T-helper 2 cell treated with Interferon-gamma antibody and Interleukin-4, amounts not matched to agents 5 μg/mL and 100 μg/mL, for 36 hours (primary cell): ENCODE results near the gene CDC42BPA.

Experiments used
- DNase-seq: peaks from one replicate; pipeline ENCODE4 v3.0.0; 2021; ENCODE audit warnings: low spot score
- H3K27ac Mint-ChIP-seq: one replicate; pipeline ENCODE4 v1.8.0; 2021; ENCODE audit warnings: mild to moderate bottlenecking, mixed read lengths
- H3K27me3 Mint-ChIP-seq: one replicate; pipeline ENCODE4 v1.8.0; 2021; ENCODE audit warnings: low read depth, mixed read lengths
- H3K36me3 Mint-ChIP-seq: one replicate; pipeline ENCODE4 v1.8.0; 2021; ENCODE audit warnings: low read depth, mixed read lengths
- H3K4me1 Mint-ChIP-seq: one replicate; pipeline ENCODE4 v1.8.0; 2021; ENCODE audit warnings: low read depth, mixed read lengths
- H3K4me3 Mint-ChIP-seq: one replicate; pipeline ENCODE4 v1.8.0; 2022; ENCODE audit warnings: mild to moderate bottlenecking, moderate library complexity, mixed read lengths
- H3K9me3 Mint-ChIP-seq: one replicate; pipeline ENCODE4 v1.8.0; 2021; ENCODE audit warnings: mixed read lengths

CDC42BPA gene

GRCh38 chr1:227322376-227322775, 4.1 kb upstream of the CDC42BPA start:
- H3K4me3 Mint-ChIP-seq = no peak overlapping the region
- H3K36me3 Mint-ChIP-seq = no peaks in the 10 kb centered on the region

DNA sequence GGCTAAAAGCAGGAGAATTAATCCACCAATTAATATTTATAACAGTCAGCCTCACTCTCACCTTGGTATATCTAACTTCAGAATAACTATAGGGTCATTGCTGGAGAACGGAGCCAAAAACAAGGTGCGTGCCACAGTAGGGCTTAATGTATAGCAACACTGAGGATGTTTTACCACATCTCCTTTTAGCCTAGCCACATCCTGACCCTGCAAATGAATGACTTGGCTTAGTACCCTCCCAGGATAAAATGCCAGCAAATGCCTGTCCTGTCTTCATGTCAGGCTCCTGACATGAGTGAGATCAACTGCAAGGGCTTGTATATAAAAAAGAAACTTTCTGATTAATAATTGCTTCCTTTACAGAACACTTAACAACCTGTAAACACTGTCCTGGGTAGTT, 2.7 kb upstream of the CDC42BPA start:
- Mint-ChIP-seq H3K4me1 (peaks cover 16% of the 10 kb centered on the region), H3K36me3 (no peaks in the 10 kb centered on the region), H3K27ac (no peak overlapping the region), H3K27me3 (peaks cover 52% of the 10 kb centered on the region), H3K4me3 (no peak overlapping the region), H3K9me3 (no peaks in the 10 kb centered on the region)
- DNase-seq = no peak

More at GRCh38 chr1:227322376-227322775, 4.1 kb upstream of the CDC42BPA start:
- Mint-ChIP-seq H3K4me1 (peaks cover 13% of the 10 kb centered on the region), H3K27ac (no peak overlapping the region), H3K27me3 (peaks cover 40% of the 10 kb centered on the region), H3K9me3 (no peaks in the 10 kb centered on the region)
- DNase-seq = no peak

GRCh38 chr1:227320476-227320875, 2.2 kb upstream of the CDC42BPA start:
- no peaks in the 10 kb centered on the region for H3K36me3 Mint-ChIP-seq
- H3K4me3 Mint-ChIP-seq = no peak overlapping the region
- peaks cover 56% of the 10 kb centered on the region for H3K27me3 Mint-ChIP-seq
- H3K9me3 Mint-ChIP-seq = no peaks in the 10 kb centered on the region
- H3K4me1 Mint-ChIP-seq = peaks cover 16% of the 10 kb centered on the region
- H3K27ac Mint-ChIP-seq = no peak overlapping the region
- DNase-seq = no peak

- Mint-ChIP-seq H3K4me1 (peaks cover 16% of the 10 kb centered on the region), H3K36me3 (no peaks in the 10 kb centered on the region), H3K27me3 (peaks cover 65% of the 10 kb centered on the region), H3K9me3 (no peaks in the 10 kb centered on the region), H3K4me3 (peak overlapping the region; percentile 78), H3K27ac (peak overlapping the region; percentile 52)
- no peak for DNase-seq
These were observed 738 bp upstream of the CDC42BPA start for GRCh38 chr1:227318853-227319607.

DNA sequence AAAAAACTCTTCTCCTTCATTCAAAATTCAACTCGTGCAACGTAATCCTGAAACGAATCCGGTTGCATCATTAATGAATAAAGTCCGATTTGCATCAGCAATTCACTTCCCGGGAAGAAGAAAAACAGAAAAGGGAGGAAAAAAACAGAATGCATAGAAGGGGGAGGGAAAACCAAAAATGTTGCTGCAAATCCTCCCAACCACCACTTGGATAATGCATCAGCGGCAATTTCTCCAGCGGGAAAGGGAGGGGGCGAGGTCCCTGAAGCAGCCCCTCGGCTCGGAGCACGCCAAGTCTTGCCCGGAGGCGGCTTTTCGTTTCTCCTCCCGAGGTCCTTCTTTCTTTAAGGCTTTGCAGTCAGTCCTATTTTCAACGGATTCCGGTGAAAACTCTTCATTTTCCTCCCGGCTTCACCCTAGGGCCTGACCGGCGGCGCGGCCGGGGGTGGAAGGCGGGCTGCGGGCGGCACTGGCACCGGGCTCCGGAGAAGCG, 723 bp downstream of the CDC42BPA start:
- peak overlapping the region; percentile 87 for H3K4me3 Mint-ChIP-seq
- no peak for DNase-seq
- no peak overlapping the region for H3K27ac Mint-ChIP-seq
- H3K27me3 Mint-ChIP-seq = peaks cover 58% of the 10 kb centered on the region
- peaks cover 16% of the 10 kb centered on the region for H3K4me1 Mint-ChIP-seq
- no peaks in the 10 kb centered on the region for H3K36me3 Mint-ChIP-seq
- no peaks in the 10 kb centered on the region for H3K9me3 Mint-ChIP-seq

DNA sequence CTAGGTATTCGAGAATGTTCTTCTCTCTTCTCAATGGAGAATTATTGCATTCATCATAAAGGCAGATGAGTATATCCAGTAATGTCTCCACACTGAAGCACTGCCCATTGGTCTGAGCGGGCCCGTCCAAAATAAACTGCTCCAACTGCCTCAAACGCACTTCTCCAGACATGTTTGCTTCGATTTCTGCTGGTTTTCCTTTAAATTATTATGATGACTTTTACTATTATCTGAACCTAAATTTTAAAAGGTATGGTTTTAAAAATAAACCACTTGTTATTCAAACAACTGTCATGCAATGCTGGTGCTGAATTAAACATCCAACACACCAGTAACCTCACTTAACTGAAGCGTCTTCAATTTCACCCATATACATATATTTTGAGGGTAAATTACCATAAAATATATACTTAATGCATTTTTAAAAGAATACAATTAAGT, 1.3 kb downstream of the CDC42BPA start:
- DNase-seq = no peak
- Mint-ChIP-seq H3K4me1 (peaks cover 16% of the 10 kb centered on the region), H3K27ac (no peak overlapping the region), H3K4me3 (peak overlapping the region; percentile 68), H3K27me3 (peaks cover 56% of the 10 kb centered on the region), H3K36me3 (no peaks in the 10 kb centered on the region), H3K9me3 (no peaks in the 10 kb centered on the region)

- Mint-ChIP-seq H3K9me3 (no peaks in the 10 kb centered on the region), H3K36me3 (no peaks in the 10 kb centered on the region), H3K4me1 (peaks cover 14% of the 10 kb centered on the region), H3K27ac (no peak overlapping the region), H3K4me3 (peak overlapping the region; percentile 68), H3K27me3 (peaks cover 57% of the 10 kb centered on the region)
- no peak for DNase-seq
These were observed 1.8 kb downstream of the CDC42BPA start for GRCh38 chr1:227316456-227316855.

DNA sequence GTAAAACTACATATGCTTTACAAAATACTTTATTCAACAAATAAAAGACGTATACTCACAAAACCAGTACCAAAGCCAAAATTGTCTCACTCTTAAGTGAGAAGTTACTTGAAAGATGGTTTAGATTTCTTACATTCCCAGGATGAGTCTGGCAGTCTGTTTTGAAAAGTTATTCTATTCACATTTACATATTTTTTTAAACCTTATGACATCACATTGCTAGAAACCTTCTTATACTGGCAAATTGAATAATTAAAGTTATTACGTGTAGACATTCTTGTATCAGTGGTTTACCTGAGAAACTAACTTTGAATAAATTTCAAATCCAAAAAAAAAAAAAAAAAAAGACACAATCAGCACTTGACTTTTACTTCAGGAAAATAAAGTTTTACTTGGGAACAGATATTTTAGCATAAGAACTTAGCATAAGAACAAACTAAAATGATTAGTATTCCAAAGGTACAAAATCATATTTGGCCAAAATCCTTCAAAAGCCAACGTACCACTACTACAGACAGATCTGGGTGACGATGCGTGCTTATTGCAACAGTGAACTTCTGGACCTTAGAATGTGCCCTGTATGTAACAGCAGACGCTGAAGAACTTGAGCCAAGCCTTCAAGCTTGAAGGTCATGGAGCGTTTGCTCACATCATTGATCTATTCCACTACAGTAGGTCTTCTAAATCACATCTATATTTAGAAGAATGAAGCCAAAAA, 2.5 kb downstream of the CDC42BPA start:
- peak overlapping the region; percentile 68 for H3K4me3 Mint-ChIP-seq
- no peaks in the 10 kb centered on the region for H3K36me3 Mint-ChIP-seq
- peaks cover 9% of the 10 kb centered on the region for H3K4me1 Mint-ChIP-seq
- peaks cover 54% of the 10 kb centered on the region for H3K27me3 Mint-ChIP-seq
- DNase-seq = no peak
- H3K27ac Mint-ChIP-seq = no peak overlapping the region
- no peaks in the 10 kb centered on the region for H3K9me3 Mint-ChIP-seq

DNA sequence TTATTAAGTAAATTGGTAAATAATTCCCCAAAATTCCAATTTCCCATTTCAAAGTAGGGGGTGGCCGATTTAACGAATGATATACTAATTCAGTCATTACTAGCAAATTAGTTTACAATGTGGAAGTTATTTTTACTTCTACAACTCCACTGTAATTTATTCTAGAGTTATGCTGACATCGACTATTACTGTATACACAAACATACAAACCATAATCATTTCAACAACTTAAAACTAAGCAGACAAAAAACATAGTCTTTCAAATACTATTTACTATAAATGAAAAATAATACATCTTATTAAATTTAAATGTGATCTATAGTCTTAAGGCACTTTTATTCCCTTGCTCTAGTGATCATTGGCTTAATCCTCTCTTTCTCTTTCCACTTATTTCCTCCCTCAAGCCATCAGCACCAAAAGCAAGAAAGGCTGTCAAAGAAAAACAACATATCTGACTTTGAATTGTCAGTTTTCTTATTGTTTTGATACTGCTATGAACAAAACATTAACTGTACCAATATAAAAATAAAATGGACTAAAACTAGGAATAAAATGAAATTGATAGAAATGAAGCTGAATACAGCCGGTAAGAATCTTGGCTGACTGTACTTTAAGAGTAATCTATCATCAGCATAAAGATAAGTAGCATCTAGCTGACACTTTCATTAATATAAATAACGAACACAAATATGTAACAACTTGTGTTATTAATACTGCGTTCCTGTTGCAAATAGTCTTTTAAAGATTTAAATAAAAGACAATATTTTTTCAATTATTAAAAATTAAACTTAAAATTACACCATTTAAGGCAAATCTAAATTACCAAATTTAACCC, 4.1 kb downstream of the CDC42BPA start:
- Mint-ChIP-seq H3K9me3 (no peaks in the 10 kb centered on the region), H3K27me3 (peaks cover 40% of the 10 kb centered on the region), H3K4me3 (peak overlapping the region; percentile 19), H3K36me3 (no peaks in the 10 kb centered on the region), H3K27ac (no peak overlapping the region), H3K4me1 (peaks cover 6% of the 10 kb centered on the region)
- no peak for DNase-seq

DNA sequence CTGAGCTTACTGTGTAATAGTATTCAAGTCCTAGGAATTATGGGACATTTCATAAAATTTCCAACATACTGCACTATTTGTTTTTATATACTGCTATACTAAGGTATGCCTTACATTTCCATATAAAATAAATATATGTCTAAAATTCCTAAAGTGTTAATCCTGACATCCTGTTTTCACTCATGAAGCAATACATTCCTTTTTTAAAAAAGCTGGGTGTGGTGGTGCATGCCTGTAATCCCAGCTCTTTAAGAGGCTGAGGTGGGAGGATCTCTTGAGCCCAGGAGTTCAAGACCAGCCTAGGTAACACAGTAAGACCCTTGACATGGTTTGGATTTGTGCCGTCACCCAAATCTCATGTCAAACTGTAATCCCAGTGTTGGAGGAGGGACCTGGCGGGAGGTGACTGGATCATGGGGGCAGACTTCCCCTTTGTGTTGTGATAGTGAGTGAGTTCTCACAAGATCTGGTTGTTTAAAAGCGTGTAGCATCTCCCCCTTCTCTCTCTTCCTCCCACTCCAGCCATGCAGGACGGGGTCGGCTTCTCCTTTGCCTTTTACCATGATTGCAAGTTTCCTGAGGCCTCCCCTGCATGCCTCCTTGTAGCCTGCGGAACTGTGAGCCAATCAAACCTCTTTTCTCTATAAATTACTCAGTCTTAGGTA, 5.8 kb downstream of the CDC42BPA start:
- DNase-seq = no peak
- Mint-ChIP-seq H3K9me3 (no peaks in the 10 kb centered on the region), H3K4me1 (peaks cover 4% of the 10 kb centered on the region), H3K36me3 (no peaks in the 10 kb centered on the region), H3K4me3 (no peak overlapping the region), H3K27ac (no peak overlapping the region), H3K27me3 (peaks cover 37% of the 10 kb centered on the region)

- Mint-ChIP-seq H3K4me3 (no peak overlapping the region), H3K27ac (no peak overlapping the region), H3K4me1 (peaks cover under 1% of the 10 kb centered on the region), H3K27me3 (peaks cover 32% of the 10 kb centered on the region), H3K36me3 (no peaks in the 10 kb centered on the region), H3K9me3 (no peaks in the 10 kb centered on the region)
- DNase-seq = no peak
These were observed 6.8 kb downstream of the CDC42BPA start for GRCh38 chr1:227311389-227312001.

GRCh38 chr1:227308367-227309336, 9.6 kb downstream of the CDC42BPA start:
- no peak overlapping the region for H3K4me3 Mint-ChIP-seq
- H3K4me1 Mint-ChIP-seq = no peaks in the 10 kb centered on the region
- no peaks in the 10 kb centered on the region for H3K9me3 Mint-ChIP-seq
- DNase-seq = no peak
- H3K27me3 Mint-ChIP-seq = peaks cover 16% of the 10 kb centered on the region
- no peaks in the 10 kb centered on the region for H3K36me3 Mint-ChIP-seq
- no peak overlapping the region for H3K27ac Mint-ChIP-seq
